Prostate gland (tissue), 2 donors: ENCODE results near the gene MAP3K8. TPM values are rescaled to one million over a fixed set of nuclear protein-coding genes. Genes with fewer than 3 reads are reported as not detected.

ENCODE experiments used
- DNase-seq: peaks from one replicate; pipeline ENCODE4 v3.0.0-alpha.2; 2019; ENCODE audit warnings: low spot score
- H3K27ac ChIP-seq, 2 donors: fragments of 200-600 bp; sonication (generic); 2 replicates each; pipeline ENCODE4 v1.5.1; 2017 to 2019
- H3K27me3 ChIP-seq: fragments of 200-600 bp; sonication (generic); replicated peaks from 2 replicates; pipeline ENCODE4 v1.5.1; 2019; ENCODE audit not compliant: insufficient read depth
- H3K36me3 ChIP-seq, 2 donors: fragments of 200-600 bp; sonication (generic); 1 replicate in 1 of 2; 2 replicates in 1 of 2; pipeline versions ENCODE4 v1.5.1 to v1.8.1; 2017 to 2019
- H3K4me1 ChIP-seq: fragments of 200-600 bp; sonication (generic); replicated peaks from 2 replicates; pipeline ENCODE4 v1.5.1; 2019
- H3K4me3 ChIP-seq, 2 donors: fragments of 200-600 bp; sonication (generic); 2 replicates each; pipeline ENCODE4 v1.5.1; 2017 to 2019
- H3K9me3 ChIP-seq: fragments of 200-600 bp; sonication (generic); 2 replicates; pipeline ENCODE4 v1.5.1; 2017
- CTCF ChIP-seq, 4 experiments: fragments of 200-600 bp in 2 of 4; fragments of 450-650 bp in 2 of 4; sonication (generic) in 2 of 4; IDR thresholded peaks; 1 replicate in 3 of 4; 2 replicates in 1 of 4; pipeline ENCODE4 v1.5.1; 2016 to 2019; ENCODE audit warnings: antibody characterized with exemption in 4 of 4, mild to moderate bottlenecking in 2 of 4, moderate library complexity in 2 of 4
- POLR2A ChIP-seq: fragments of 450-650 bp; IDR thresholded peaks from one replicate; pipeline ENCODE4 v1.6.1; 2016; ENCODE audit warnings: antibody characterized with exemption, mild to moderate bottlenecking
- POLR2AphosphoS5 ChIP-seq: sonication (generic); formaldehyde crosslinking; IDR thresholded peaks from one replicate; pipeline ENCODE4 v1.6.1; 2017; ENCODE audit warnings: antibody characterized with exemption
- WGBS: methylation state at CpG from one replicate; pipeline ENCODE4 v1.1.5; 2018; 5-methylcytosine and 5-hydroxymethylcytosine counted together
- intact Hi-C: fragments of 100-400 bp; cut with DNase I; formaldehyde crosslinking; loops from one replicate; pipeline ENCODE4 v1.14.2; 2022
- total RNA-seq, 2 donors: library from RNA; depleted of rRNA; stranded (reverse); fragments of >200 nt; gene quantifications; one replicate each; pipeline ENCODE4 v1.1.0, GENCODE V29; 2016

Gene MAP3K8
- total RNA-seq, 2 donors from 2014 or later: 4.7 to 12.2 TPM

DNA sequence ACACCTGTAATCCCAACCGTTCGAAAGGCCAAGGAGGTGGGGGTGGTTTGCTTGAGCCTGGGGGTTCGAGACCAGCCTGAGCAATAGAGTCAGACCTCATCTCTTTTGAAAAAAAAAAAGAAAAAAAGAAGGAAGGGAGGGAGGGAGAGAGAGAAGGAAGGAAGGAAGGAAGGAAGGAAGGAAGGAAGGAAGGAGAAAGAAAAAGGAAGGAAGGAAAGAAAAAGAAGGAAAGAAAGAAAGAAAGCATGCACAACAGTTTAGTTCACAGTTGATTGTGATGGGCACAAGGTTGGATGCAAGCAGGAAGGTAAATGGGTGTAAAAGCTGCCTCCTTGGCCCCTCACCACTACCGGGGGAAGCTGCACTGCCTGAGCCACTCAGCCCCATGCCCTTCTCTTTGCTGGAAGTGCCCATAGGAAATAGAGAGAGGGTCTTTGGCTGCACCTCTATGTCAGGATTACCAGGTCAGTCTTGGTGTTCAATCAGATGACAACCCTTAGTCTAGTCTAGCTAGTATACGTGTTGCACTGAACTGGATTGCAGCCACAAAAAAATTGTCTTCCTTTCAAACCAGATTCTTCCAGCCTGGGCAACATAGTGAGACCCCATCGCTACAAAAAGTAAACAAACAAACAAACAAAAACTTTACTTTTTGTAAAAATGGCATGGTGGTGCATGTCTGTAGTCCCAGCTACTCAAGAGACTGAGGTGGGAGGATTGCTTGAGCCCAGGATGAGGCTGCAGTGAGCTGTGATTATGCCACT lies 20.0 kb downstream of the MAP3K8 start:
- Histone ChIP-seq H3K27ac (peak overlapping the region in 1 of 2 donors; percentile 41), H3K4me1 (no peaks in the 10 kb centered on the region), H3K27me3 (no peaks in the 10 kb centered on the region), H3K4me3 (no peak overlapping the region), H3K9me3 (no peaks in the 10 kb centered on the region), H3K36me3 (peaks cover 0 to under 1% of the 10 kb centered on the region in 2 donors)
- no peak for DNase-seq
- TF ChIP-seq POLR2A (no peak), CTCF (IDR thresholded peaks at IDR 0.05) (no peak), POLR2AphosphoS5 (no peak)
- 91% methylated on average over 6 of the region's 6 CpGs for WGBS
- intact Hi-C loops: no loop called here

DNA sequence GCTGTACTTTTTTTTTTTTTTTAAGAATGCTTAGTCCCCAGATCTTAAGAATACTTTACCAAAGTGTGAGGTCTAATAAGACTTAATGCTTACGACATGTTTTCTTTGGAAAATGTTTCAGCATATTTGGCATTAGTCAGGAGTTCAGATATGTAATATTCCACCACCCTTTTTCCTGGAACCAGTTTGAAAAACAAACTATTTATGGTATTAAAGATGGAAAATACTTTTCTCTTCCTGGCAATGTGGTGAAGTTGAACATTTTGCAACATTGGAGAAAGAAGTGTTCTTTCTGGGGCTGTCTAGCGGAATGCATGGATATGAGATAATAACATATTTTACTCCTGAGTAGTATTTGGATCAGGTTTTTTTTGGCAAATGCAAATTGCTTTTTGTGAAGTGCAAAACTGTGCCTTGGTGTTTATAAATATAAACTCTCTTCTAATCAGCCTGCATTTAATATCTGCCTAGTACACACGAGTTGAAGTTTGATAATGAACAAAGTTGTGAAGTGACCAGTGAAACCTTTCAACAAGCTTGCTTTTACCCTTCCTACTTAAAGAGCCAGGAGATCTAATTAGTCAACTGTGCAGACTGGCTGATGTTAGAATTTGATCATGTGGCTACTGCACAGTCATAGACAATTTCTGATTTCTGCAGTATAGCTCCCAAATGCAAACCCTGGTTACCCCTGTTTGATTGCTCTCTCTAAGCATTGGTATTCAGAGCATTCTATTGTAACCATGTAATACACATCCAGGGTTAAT lies 20.9 kb downstream of the MAP3K8 start:
- no peak for TF ChIP-seq CTCF (IDR thresholded peaks at IDR 0.05)
- TF ChIP-seq POLR2A: no peak
- TF ChIP-seq POLR2AphosphoS5: peak; percentile 53
- Histone ChIP-seq H3K9me3 (no peaks in the 10 kb centered on the region), H3K27ac (peak overlapping the region in 1 of 2 donors; percentile 41), H3K27me3 (no peaks in the 10 kb centered on the region), H3K4me1 (no peaks in the 10 kb centered on the region), H3K36me3 (peaks cover 0 to 4% of the 10 kb centered on the region in 2 donors), H3K4me3 (no peak overlapping the region)
- DNase-seq: no peak
- intact Hi-C loops: no loop called here
- WGBS: 53% methylated on average over 3 of the region's 3 CpGs

GRCh38 chr10:30455816-30456215 lies 21.8 kb downstream of the MAP3K8 start:
- 33% methylated on average over 4 of the region's 4 CpGs for WGBS
- no peak for DNase-seq
- no peaks in the 10 kb centered on the region for H3K9me3 ChIP-seq
- H3K4me1 ChIP-seq: no peaks in the 10 kb centered on the region
- no peak overlapping the region for H3K4me3 ChIP-seq
- intact Hi-C loops: no loop called here
- TF ChIP-seq POLR2AphosphoS5 (no peak), CTCF (IDR thresholded peaks at IDR 0.05) (no peak), POLR2A (no peak)
- H3K36me3 ChIP-seq: peaks cover 0 to 4% of the 10 kb centered on the region in 2 donors
- peak overlapping the region in 1 of 2 donors; percentile 17 for H3K27ac ChIP-seq
- no peaks in the 10 kb centered on the region for H3K27me3 ChIP-seq

DNA sequence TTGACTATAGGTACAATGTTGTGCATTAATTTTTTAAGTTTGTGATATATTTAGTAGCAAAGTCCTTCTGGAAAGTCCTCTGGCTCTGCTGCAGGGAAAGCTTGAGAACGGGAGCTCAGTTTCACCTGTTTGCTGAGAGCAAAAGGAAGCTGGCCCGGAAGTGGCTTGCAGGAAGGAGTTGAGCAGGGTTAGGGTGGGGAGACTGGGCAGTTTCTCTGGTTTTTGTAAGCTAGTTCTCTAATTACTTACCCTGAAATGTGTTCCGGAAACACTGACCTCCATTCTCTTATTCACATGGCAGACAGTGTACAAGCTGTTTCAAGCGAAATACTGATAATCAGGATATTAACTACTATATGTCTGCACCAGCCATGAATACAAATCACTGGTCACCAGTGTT lies 22.3 kb downstream of the MAP3K8 start:
- Histone ChIP-seq H3K4me3 (no peak overlapping the region), H3K27ac (no peak overlapping the region), H3K4me1 (no peaks in the 10 kb centered on the region), H3K27me3 (no peaks in the 10 kb centered on the region), H3K36me3 (peaks cover 0 to 4% of the 10 kb centered on the region in 2 donors), H3K9me3 (no peaks in the 10 kb centered on the region)
- no peak for DNase-seq
- intact Hi-C loops: no loop called here
- TF ChIP-seq CTCF (IDR thresholded peaks at IDR 0.05): no peak
- TF ChIP-seq POLR2A: no peak
- TF ChIP-seq POLR2AphosphoS5: no peak
- 55% methylated on average over 4 of the region's 4 CpGs for WGBS
